ENCODE measurements around the gene GLB1L.
A peak's percentile ranks its signal among the peaks of the same experiment; 100 is the strongest.

- TF ChIP-seq POLR2AphosphoS5 (IDR thresholded peaks at IDR 0.05; ENCODE audit: low read depth, low read length) (0 out of 2 replicates have a peak, but pooled peaks have one; percentile 45), POLR2A (IDR thresholded peaks at IDR 0.05; ENCODE audit: low read depth, low read length) (peak; percentile 79)
These were observed 34.1 kb upstream of the GLB1L start, which contains the start of gene DNAJB2 for GRCh38 chr2:219279151-219279915.
